GM12878 (cell line): ENCODE data around the gene CORO1C. TPM values are rescaled to one million over a fixed set of nuclear protein-coding genes. Genes with fewer than 3 reads are reported as not detected.

ENCODE experiments used
- ATAC-seq: fragments of 200-7000 bp; cut with Tn5 transposase; 3 replicates; pipeline ENCODE4 v1.9.1; 2020; ENCODE audit warnings: mild to moderate bottlenecking, moderate library complexity
- BruUV-seq: library from RNA; stranded (reverse); fragments of 400-500 nt; replicated peaks from 2 replicates; lab custom pipeline; 2021; lab: Mats Ljungman, UMichigan
- CTCF ChIA-PET: fragments of 300-600 bp; sonication (Branson Sonifier 250); formaldehyde crosslinking; extraction: SDS; loops from one replicate; lab custom pipeline; 2021; ENCODE audit warnings: inconsistent platforms; lab: Yijun Ruan, JAX
- POLR2A ChIA-PET: fragments of 350-600 bp; formaldehyde crosslinking; extraction: SDS; loops from one replicate; lab custom pipeline; 2021; ENCODE audit warnings: inconsistent platforms; lab: Charles Lee
- RAD21 ChIA-PET: fragments of 300-600 bp; sonication (Branson Sonifier 250); formaldehyde crosslinking; loops from one replicate; lab custom pipeline; 2023; ENCODE audit warnings: antibody characterized with exemption; ENCODE audit not compliant: unreplicated experiment; lab: Charles Lee
- SMC1A ChIA-PET: fragments of 300-600 bp; sonication (Branson Sonifier 250); formaldehyde crosslinking; loops from one replicate; lab custom pipeline; 2023; ENCODE audit not compliant: unreplicated experiment, uncharacterized antibody; lab: Charles Lee
- DNase-seq: peaks from one replicate; pipeline ENCODE4 v3.0.0-alpha.2; 2011; ENCODE audit warnings: low read depth, low spot score
- FAIRE-seq: peaks from 3 replicates; lab custom pipeline; 2011; peaks lifted over from hg19 to GRCh38; lab: Jason Lieb, UNC
- H2AFZ ChIP-seq: 2 replicates; pipeline ENCODE4 v1.6.0; 2011; ENCODE audit warnings: low read depth, low read length, control low read depth; ENCODE audit not compliant: control insufficient read depth
- H3K27ac ChIP-seq: 2 replicates; pipeline ENCODE4 v1.5.1; 2011; ENCODE audit warnings: control low read depth; ENCODE audit not compliant: control insufficient read depth, insufficient read depth
- H3K27me3 ChIP-seq, 2 experiments: replicated peaks in 1 of 2; 2 replicates each; pipeline versions ENCODE4 v1.6.0 to v1.6.1; 2011; ENCODE audit warnings: low read length in 1 of 2; ENCODE audit not compliant: control insufficient read depth in 2 of 2, insufficient read depth in 2 of 2
- H3K36me3 ChIP-seq, 2 experiments: 2 replicates each; pipeline ENCODE4 v1.5.1; 2011; ENCODE audit warnings: low read length in 1 of 2; ENCODE audit not compliant: control insufficient read depth in 2 of 2, insufficient read depth in 2 of 2
- H3K4me1 ChIP-seq: 2 replicates; pipeline ENCODE4 v1.6.1; 2011; ENCODE audit warnings: mild to moderate bottlenecking, low read length, moderate library complexity, mixed read lengths; ENCODE audit not compliant: control insufficient read depth, insufficient read depth
- H3K4me2 ChIP-seq: 2 replicates; pipeline ENCODE4 v1.6.0; 2011; ENCODE audit warnings: control low read depth; ENCODE audit not compliant: control insufficient read depth, insufficient read depth
- H3K4me3 ChIP-seq: fragments of 200-600 bp; sonication (generic); 2 replicates; pipeline ENCODE4 v1.5.1; 2016
- H3K79me2 ChIP-seq: 2 replicates; pipeline ENCODE4 v1.6.0; 2011; ENCODE audit warnings: low read length; ENCODE audit not compliant: control insufficient read depth, insufficient read depth
- H3K9ac ChIP-seq: 2 replicates; pipeline ENCODE4 v1.8.0; 2011; ENCODE audit warnings: low read length, control low read depth, mixed read lengths; ENCODE audit not compliant: control insufficient read depth, insufficient read depth
- H3K9me3 ChIP-seq: replicated peaks from 3 replicates; pipeline ENCODE4 v1.5.1; 2011; ENCODE audit warnings: mild to moderate bottlenecking, low read length; ENCODE audit not compliant: control insufficient read depth, insufficient read depth
- H4K20me1 ChIP-seq: 2 replicates; pipeline ENCODE4 v1.6.0; 2011; ENCODE audit not compliant: control insufficient read depth, insufficient read depth
- CBX5 ChIP-seq: sonication (generic); IDR thresholded peaks from 2 replicates; pipeline ENCODE4 v1.6.1; 2016; ENCODE audit warnings: low read depth, moderate library complexity, mild to moderate bottlenecking, inconsistent platforms
- CHD4 ChIP-seq: fragments of 200-600 bp; sonication (generic); IDR thresholded peaks from 2 replicates; pipeline ENCODE4 v1.6.1; 2016; ENCODE audit warnings: mild to moderate bottlenecking
- EED ChIP-seq: sonication (generic); IDR thresholded peaks from 2 replicates; pipeline ENCODE4 v1.6.1; 2016; ENCODE audit warnings: antibody characterized with exemption, low read depth
- EP300 ChIP-seq, 2 experiments: fragments of 150-350 bp in 1 of 2; IDR thresholded peaks; 2 replicates each; pipeline ENCODE4 v1.6.1; 2011 to 2012; ENCODE audit warnings: low read depth in 2 of 2, low read length in 2 of 2, borderline replicate concordance in 1 of 2, improper control_type of control experiment in 1 of 2, inconsistent platforms in 1 of 2; ENCODE audit not compliant: control insufficient read depth in 1 of 2
- GABPA ChIP-seq: IDR thresholded peaks from 2 replicates; pipeline ENCODE4 v1.6.1; 2014; ENCODE audit warnings: antibody characterized with exemption, low read depth, mild to moderate bottlenecking, inconsistent platforms
- KAT2A ChIP-seq: conservative IDR thresholded peaks from 2 replicates; pipeline ENCODE4 v1.6.1; 2011; ENCODE audit warnings: low read depth, low read length; ENCODE audit not compliant: control insufficient read depth
- MEF2B ChIP-seq: fragments of 450-650 bp; IDR thresholded peaks from 2 replicates; pipeline ENCODE4 v1.6.1; 2018; ENCODE audit warnings: mild to moderate bottlenecking, moderate library complexity; ENCODE audit not compliant: partially characterized antibody, poor library complexity, severe bottlenecking
- NBN ChIP-seq: fragments of 450-650 bp; IDR thresholded peaks from 2 replicates; pipeline ENCODE4 v1.6.1; 2016
- NR2C1 ChIP-seq: fragments of 450-650 bp; IDR thresholded peaks from 2 replicates; pipeline ENCODE4 v1.6.1; 2017; ENCODE audit warnings: antibody characterized with exemption, mild to moderate bottlenecking, moderate library complexity
- POU2F2 ChIP-seq: IDR thresholded peaks from 3 replicates; pipeline ENCODE4 v1.6.1; 2011; ENCODE audit warnings: low read depth, mild to moderate bottlenecking, low read length, borderline replicate concordance
- RELB ChIP-seq: fragments of 450-650 bp; IDR thresholded peaks from 2 replicates; pipeline ENCODE4 v1.6.1; 2017; ENCODE audit warnings: low read depth, mild to moderate bottlenecking, moderate library complexity
- SMC3 ChIP-seq: IDR thresholded peaks from 2 replicates; pipeline ENCODE4 v1.6.1; 2011; ENCODE audit warnings: low read length, improper control_type of control experiment, borderline replicate concordance
- USF2 ChIP-seq: IDR thresholded peaks from 2 replicates; pipeline ENCODE4 v1.6.1; 2011; ENCODE audit warnings: low read depth, low read length, improper control_type of control experiment, borderline replicate concordance
- ZBED1 ChIP-seq: IDR thresholded peaks from 2 replicates; pipeline ENCODE4 v1.6.1; 2016; ENCODE audit warnings: borderline replicate concordance
- ZNF24 ChIP-seq: fragments of 450-650 bp; IDR thresholded peaks from 2 replicates; pipeline ENCODE4 v1.6.1; 2017; ENCODE audit warnings: antibody characterized with exemption, mild to moderate bottlenecking
- ZNF622 ChIP-seq: fragments of 450-650 bp; IDR thresholded peaks from 2 replicates; pipeline ENCODE4 v1.6.1; 2017; ENCODE audit warnings: mild to moderate bottlenecking, inconsistent platforms
- ZNF687 ChIP-seq: fragments of 450-650 bp; IDR thresholded peaks from 2 replicates; pipeline ENCODE4 v1.6.1; 2017; ENCODE audit warnings: mild to moderate bottlenecking, moderate library complexity
- WGBS: methylation state at CpG from one replicate; pipeline ENCODE4 v1.1.6; 2016; ENCODE audit warnings: low lambda C conversion rate; ENCODE audit not compliant: insufficient replicate concordance, insufficient coverage; ENCODE audit errors: missing lambda C conversion rate; 5-methylcytosine and 5-hydroxymethylcytosine counted together
- in situ Hi-C: fragments of 300-500 bp; cut with MboI; formaldehyde crosslinking; loops from 9 replicates; pipeline ENCODE4 v1.14.3; 2018; ENCODE audit warnings: mixed read lengths
- intact Hi-C: fragments of 100-400 bp; cut with micrococcal nuclease; formaldehyde crosslinking; loops from one replicate; pipeline ENCODE4 v1.14.2; 2022; ENCODE audit not compliant: unreplicated experiment
- polyA plus RNA-seq, 11 experiments: library from polyadenylated mRNA; depleted of rRNA in 4 of 11; unstranded in 6 of 11; stranded (reverse) in 5 of 11; fragments of >200 nt; fragmentation: Nextera tagmentation in 4 of 11; fragmentation: Illumina TruSeq in 1 of 11; extraction: Ambion mirVana in 4 of 11; extraction: Trizol in 1 of 11; gene quantifications; 1 replicate in 1 of 11; 2 replicates in 10 of 11; pipeline versions ENCODE4 v1.2.1 to v1.2.3, GENCODE V29; 2011 to 2016; ENCODE audit warnings: inconsistent platforms in 2 of 11, missing spikeins in 2 of 11, low read depth in 1 of 11
- total RNA-seq, 4 experiments: library from RNA; depleted of rRNA in 3 of 4; stranded (reverse); fragments of >200 nt in 3 of 4; fragmentation: Illumina TruSeq in 1 of 4; extraction: Trizol in 1 of 4; gene quantifications; 2 replicates each; pipeline versions ENCODE4 v1.2.1 to v1.2.3, GENCODE V29; 2013 to 2021

CORO1C gene
- total and polyA plus RNA-seq, 10 of the 15 experiments (the other 5 are each of a cell fraction or from before 2014, with no cell fraction given), result 52.7 to 254 (median 171) TPM

GRCh38 chr12:108765289-108765764 is 34.0 kb upstream of the CORO1C start:
- no peak overlapping the region for H3K27ac ChIP-seq
- ChIA-PET POLR2A (no interaction called here), SMC1A (interaction anchor here (1.2 kb wide), 1 partner anchor 13 kb away, joined by 3 read pairs; no protein-coding TSS in a partner anchor), RAD21 (no interaction called here), CTCF (interaction anchor here (1.0 kb wide), 1 partner anchor 31 kb away, joined by 4 read pairs; no protein-coding TSS in a partner anchor)
- BruUV-seq, result no TSS peak
- ATAC-seq, result no peak
- peaks cover 13% of the 10 kb centered on the region for H3K4me1 ChIP-seq
- FAIRE-seq, result no peak
- in situ Hi-C loops, result no loop called here
- intact Hi-C loops, result no loop called here
- H3K27me3 ChIP-seq, result no peaks in the 10 kb centered on the region
- H3K79me2 ChIP-seq, result no peaks in the 10 kb centered on the region
- H3K4me3 ChIP-seq, result no peak overlapping the region
- no peaks in the 10 kb centered on the region for H3K36me3 ChIP-seq
- no peak overlapping the region for H3K4me2 ChIP-seq
- H3K9ac ChIP-seq, result no peak overlapping the region
- no peaks in the 10 kb centered on the region for H4K20me1 ChIP-seq
- no peak for TF ChIP-seq USF2
- no peak for TF ChIP-seq CHD4
- TF ChIP-seq CBX5, result no peak
- no peak for TF ChIP-seq SMC3
- TF ChIP-seq EP300 (IDR thresholded peaks at IDR 0.05; ENCODE audit: borderline replicate concordance in 1 of 2, control insufficient read depth in 1 of 2, low read depth in 2 of 2, low read length in 2 of 2), result no peak
- no peak for TF ChIP-seq POU2F2
- TF ChIP-seq ZNF687, result no peak
- no peak for TF ChIP-seq EED
- TF ChIP-seq ZNF622, result no peak
- no peak for TF ChIP-seq MEF2B
- TF ChIP-seq ZBED1, result no peak
- no peak for TF ChIP-seq ZNF24
- no peak for TF ChIP-seq NBN
- no peak for TF ChIP-seq NR2C1
- TF ChIP-seq RELB, result no peak
- no peak for TF ChIP-seq KAT2A
- no peak for TF ChIP-seq GABPA
- no peak overlapping the region for H2AFZ ChIP-seq
- no peaks in the 10 kb centered on the region for H3K9me3 ChIP-seq
- DNase-seq, result no peak
- WGBS, result 49% methylated on average over 10 of the region's 10 CpGs
